HepG2 (cell line): ENCODE results near the gene FITM1. TPM values are rescaled to one million over a fixed set of nuclear protein-coding genes. Genes with fewer than 3 reads are reported as not detected.

Source experiments
- AHR ChIP-seq: IDR thresholded peaks from 2 replicates; pipeline ENCODE4 v1.6.1; 2018; ENCODE audit warnings: missing genetic modification reagents, missing compliant biosample characterization
- ARID2 ChIP-seq: sonication (generic); formaldehyde crosslinking; IDR thresholded peaks from 2 replicates; pipeline ENCODE4 v1.8.1; 2022; ENCODE audit warnings: mild to moderate bottlenecking, missing genetic modification reagents, borderline replicate concordance
- ATRX ChIP-seq: sonication (generic); formaldehyde crosslinking; IDR thresholded peaks from 2 replicates; pipeline ENCODE4 v1.4.0; 2020; ENCODE audit warnings: missing genetic modification reagents, borderline replicate concordance
- BORCS8-MEF2B ChIP-seq: sonication (generic); formaldehyde crosslinking; IDR thresholded peaks from 2 replicates; pipeline ENCODE4 v1.8.0; 2022; ENCODE audit warnings: mild to moderate bottlenecking, missing genetic modification reagents
- DMAP1 ChIP-seq: IDR thresholded peaks from 2 replicates; pipeline ENCODE4 v1.6.1; 2016
- ESRRA ChIP-seq: sonication (generic); formaldehyde crosslinking; IDR thresholded peaks from 2 replicates; pipeline ENCODE4 v1.5.1; 2020; ENCODE audit warnings: mild to moderate bottlenecking, low read depth, missing genetic modification reagents
- FLYWCH1 ChIP-seq: sonication (generic); formaldehyde crosslinking; IDR thresholded peaks from 2 replicates; pipeline ENCODE4 v1.8.1; 2023; ENCODE audit warnings: mild to moderate bottlenecking, missing genetic modification reagents
- IRF1 ChIP-seq: sonication (generic); formaldehyde crosslinking; IDR thresholded peaks from 2 replicates; pipeline ENCODE4 v1.4.0; 2020; ENCODE audit warnings: low read depth, mild to moderate bottlenecking, missing genetic modification reagents
- ISL2 ChIP-seq: sonication (generic); formaldehyde crosslinking; IDR thresholded peaks from 2 replicates; pipeline ENCODE4 v1.5.0; 2020; ENCODE audit warnings: missing genetic modification reagents
- KAT7 ChIP-seq: IDR thresholded peaks from 2 replicates; pipeline ENCODE4 v1.6.1; 2018; ENCODE audit warnings: borderline replicate concordance, missing compliant biosample characterization
- KLF16 ChIP-seq, 2 experiments: sonication (generic) in 1 of 2; formaldehyde crosslinking in 1 of 2; IDR thresholded peaks; 2 replicates each; pipeline versions ENCODE4 v1.6.1 to v1.8.0; 2016 to 2023; ENCODE audit warnings: missing genetic modification reagents in 2 of 2, missing compliant biosample characterization in 1 of 2
- KLF6 ChIP-seq: IDR thresholded peaks from 2 replicates; pipeline ENCODE4 v1.8.0; 2016; ENCODE audit warnings: missing biosample characterization, missing genetic modification reagents
- KMT2B ChIP-seq: IDR thresholded peaks from 2 replicates; pipeline ENCODE4 v1.6.1; 2016; ENCODE audit warnings: missing genetic modification reagents, missing compliant biosample characterization
- MAFF ChIP-seq: IDR thresholded peaks from 2 replicates; pipeline ENCODE4 v1.6.1; 2011; ENCODE audit warnings: low read depth, low read length, improper control_type of control experiment
- MNT ChIP-seq: fragments of 450-650 bp; IDR thresholded peaks from 2 replicates; pipeline ENCODE4 v1.6.1; 2016
- NCOR1 ChIP-seq: fragments of 200-600 bp; sonication (generic); IDR thresholded peaks from 2 replicates; pipeline ENCODE4 v1.7.0; 2017; ENCODE audit warnings: antibody characterized with exemption, low read length, borderline replicate concordance
- NFE2L1 ChIP-seq: sonication (generic); formaldehyde crosslinking; IDR thresholded peaks from 2 replicates; pipeline ENCODE4 v1.4.0; 2020; ENCODE audit warnings: missing genetic modification reagents, mild to moderate bottlenecking, borderline replicate concordance
- RBAK ChIP-seq: sonication (generic); formaldehyde crosslinking; IDR thresholded peaks from 2 replicates; pipeline ENCODE4 v1.5.1; 2020; ENCODE audit warnings: mild to moderate bottlenecking, missing genetic modification reagents
- RFX1 ChIP-seq: fragments of 450-650 bp; IDR thresholded peaks from 2 replicates; pipeline ENCODE4 v1.6.1; 2017
- RXRA ChIP-seq: sonication (generic); formaldehyde crosslinking; IDR thresholded peaks from 2 replicates; pipeline ENCODE4 v1.5.1; 2020; ENCODE audit warnings: missing genetic modification reagents
- SAFB2 ChIP-seq: sonication (generic); formaldehyde crosslinking; IDR thresholded peaks from 2 replicates; pipeline ENCODE4 v1.5.1; 2020; ENCODE audit warnings: missing genetic modification reagents, low read depth, mild to moderate bottlenecking, borderline replicate concordance
- SP2 ChIP-seq: sonication (generic); formaldehyde crosslinking; IDR thresholded peaks from 2 replicates; pipeline ENCODE4 v1.5.1; 2020; ENCODE audit warnings: mild to moderate bottlenecking, missing genetic modification reagents
- TMF1 ChIP-seq: sonication (generic); formaldehyde crosslinking; IDR thresholded peaks from 2 replicates; pipeline ENCODE4 v1.8.1; 2022; ENCODE audit warnings: low read depth, missing genetic modification reagents
- ZFY ChIP-seq: sonication (generic); formaldehyde crosslinking; IDR thresholded peaks from 2 replicates; pipeline ENCODE4 v1.4.0; 2020; ENCODE audit warnings: missing genetic modification reagents
- ZNF350 ChIP-seq: sonication (generic); formaldehyde crosslinking; IDR thresholded peaks from 2 replicates; pipeline ENCODE4 v1.4.0; 2020; ENCODE audit warnings: mild to moderate bottlenecking, low read depth, missing genetic modification reagents, borderline replicate concordance
- ZNF629 ChIP-seq: sonication (generic); formaldehyde crosslinking; conservative IDR thresholded peaks from 2 replicates; pipeline ENCODE4 v1.5.0; 2020; ENCODE audit warnings: missing genetic modification reagents
- ZNF709 ChIP-seq: sonication (generic); formaldehyde crosslinking; IDR thresholded peaks from 2 replicates; pipeline ENCODE4 v1.5.0; 2020; ENCODE audit warnings: mild to moderate bottlenecking, missing genetic modification reagents
- ZNF713 ChIP-seq: sonication (generic); formaldehyde crosslinking; IDR thresholded peaks from 2 replicates; pipeline ENCODE4 v1.4.0; 2020; ENCODE audit warnings: mild to moderate bottlenecking, missing genetic modification reagents
- ZNF770 ChIP-seq: sonication (generic); formaldehyde crosslinking; IDR thresholded peaks from 2 replicates; pipeline ENCODE4 v1.5.0; 2020; ENCODE audit warnings: mild to moderate bottlenecking, missing genetic modification reagents
- ZZZ3 ChIP-seq: sonication (generic); formaldehyde crosslinking; IDR thresholded peaks from 2 replicates; pipeline ENCODE4 v1.4.0; 2020; ENCODE audit warnings: missing genetic modification reagents, mild to moderate bottlenecking, borderline replicate concordance
- polyA plus RNA-seq, 8 experiments: library from polyadenylated mRNA; depleted of rRNA in 3 of 8; stranded (reverse) in 7 of 8; unstranded in 1 of 8; fragments of >200 nt; fragmentation: Illumina TruSeq in 4 of 8; extraction: Trizol in 4 of 8; gene quantifications; 2 replicates each; pipeline versions ENCODE4 v1.2.1 to v1.2.3, GENCODE V29; 2011 to 2016; ENCODE audit warnings: low read depth in 4 of 8, missing spikeins in 1 of 8, mixed read lengths in 1 of 8; ENCODE audit not compliant: insufficient read depth in 1 of 8
- total RNA-seq, 5 experiments: library from RNA; depleted of rRNA; stranded (reverse); fragments of >200 nt; fragmentation: Illumina TruSeq; extraction: Trizol; gene quantifications; 2 replicates each; pipeline ENCODE4 v1.2.3, GENCODE V29; 2016; ENCODE audit warnings: low read depth in 1 of 5

Gene FITM1
- total and polyA plus RNA-seq, 2 of the 13 experiments (the other 11 are each of a cell fraction or from before 2014, with no cell fraction given), result 2.7 to 5.8 TPM

GRCh38 chr14:24146453-24146977 is 16.1 kb downstream of the FITM1 start, which contains the start of gene PSME2 (continued):
- TF ChIP-seq RBAK (CRISPR knock-in tag), result peak; percentile 78; the same call in 1 of the 2 replicates
- TF ChIP-seq RFX1, result no peak
- TF ChIP-seq ZNF709 (CRISPR knock-in tag), result no peak
- no peak for TF ChIP-seq ZNF770 (CRISPR knock-in tag)
- TF ChIP-seq ESRRA (CRISPR knock-in tag), result peak; percentile 66
- no peak; the same call in none of the 2 replicates for TF ChIP-seq ISL2
- no peak for TF ChIP-seq NFE2L1 (CRISPR knock-in tag)
- no peak for TF ChIP-seq ZNF629 (CRISPR knock-in tag)
- no peak for TF ChIP-seq SP2
- peak; percentile 67 for TF ChIP-seq MNT
- peak; percentile 84 for TF ChIP-seq IRF1
- no peak; the same call in 1 of the 2 replicates for TF ChIP-seq KMT2B
- TF ChIP-seq BORCS8-MEF2B (CRISPR knock-in tag), result no peak; the same call in none of the 2 replicates
- TF ChIP-seq AHR (CRISPR knock-in tag), result peak; percentile 26; the same call in 1 of the 2 replicates
- TF ChIP-seq RXRA, result no peak; the same call in 1 of the 2 replicates
- TF ChIP-seq ZNF713 (CRISPR knock-in tag), result no peak
- peak; percentile 42; the same call in 1 of the 2 replicates for TF ChIP-seq KLF6 (CRISPR knock-in tag)
- peak; percentile 82; the same call in 1 of the 2 replicates for TF ChIP-seq NCOR1
- TF ChIP-seq TMF1 (CRISPR knock-in tag), result peak; percentile 18; the same call in 1 of the 2 replicates
- no peak for TF ChIP-seq KAT7
- TF ChIP-seq KLF16 (CRISPR knock-in tag; IDR thresholded peaks at IDR 0.05), result peak in 1 of 2 experiments; percentile 89; a peak in 2 of 4 replicates
- TF ChIP-seq DMAP1 (CRISPR knock-in tag), result no peak
- TF ChIP-seq ARID2 (CRISPR knock-in tag), result no peak
- TF ChIP-seq MAFF, result no peak
- TF ChIP-seq ATRX (CRISPR knock-in tag), result no peak
- TF ChIP-seq ZZZ3 (CRISPR knock-in tag), result peak; percentile 23
- TF ChIP-seq SAFB2 (CRISPR knock-in tag), result peak; percentile 89
- peak; percentile 98; the same call in 1 of the 2 replicates for TF ChIP-seq ZNF350
- no peak for TF ChIP-seq FLYWCH1 (CRISPR knock-in tag)
- TF ChIP-seq ZFY (CRISPR knock-in tag), result no peak
